Measurements from ENCODE around the gene CENPS. TPM values are rescaled to one million over a fixed set of nuclear protein-coding genes. Genes with fewer than 3 reads are reported as not detected.

CENPS gene
- polyA plus RNA-seq, 1 experiment = 11.4 TPM

DNA sequence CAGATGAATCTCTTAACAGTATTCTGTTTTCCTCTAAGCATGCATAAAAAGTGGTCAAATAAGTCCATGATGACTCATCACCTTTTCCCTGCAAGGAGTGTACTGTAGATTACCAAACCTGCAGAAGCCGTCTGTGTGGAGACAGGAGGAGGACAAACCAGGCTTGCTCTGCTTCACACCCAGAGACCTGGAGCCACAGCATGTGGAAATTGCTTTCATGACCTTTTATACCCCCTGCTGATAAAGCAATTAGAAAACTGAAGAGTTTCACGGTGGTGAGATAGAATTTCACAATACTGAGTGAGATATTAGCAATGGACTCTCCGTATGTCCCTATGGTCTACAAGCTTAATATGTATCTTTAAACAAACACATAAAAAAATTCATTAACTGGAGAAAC lies 29.0 kb downstream of the CENPS start:
- Histone ChIP-seq H3K9me3 (ENCODE audit: control insufficient read depth, insufficient read depth, low read length) (peaks cover 5% of the 10 kb centered on the region), H3K27me3 (ENCODE audit: control insufficient read depth, insufficient read depth, low read length) (no peaks in the 10 kb centered on the region), H3K27ac (ENCODE audit: low read depth, low read length) (no peak overlapping the region), H3K4me3 (ENCODE audit: low read depth, low read length) (no peak overlapping the region)
- ChIA-PET POLR2A (no interaction called here), CTCF (interaction anchor here (2.4 kb wide), 1 partner anchor 36 kb away, joined by 11 read pairs; no protein-coding TSS in a partner anchor)
- peak; percentile 41 for DNase-seq (ENCODE audit: low read depth, low spot score)
- TF ChIP-seq, protein P1, sequence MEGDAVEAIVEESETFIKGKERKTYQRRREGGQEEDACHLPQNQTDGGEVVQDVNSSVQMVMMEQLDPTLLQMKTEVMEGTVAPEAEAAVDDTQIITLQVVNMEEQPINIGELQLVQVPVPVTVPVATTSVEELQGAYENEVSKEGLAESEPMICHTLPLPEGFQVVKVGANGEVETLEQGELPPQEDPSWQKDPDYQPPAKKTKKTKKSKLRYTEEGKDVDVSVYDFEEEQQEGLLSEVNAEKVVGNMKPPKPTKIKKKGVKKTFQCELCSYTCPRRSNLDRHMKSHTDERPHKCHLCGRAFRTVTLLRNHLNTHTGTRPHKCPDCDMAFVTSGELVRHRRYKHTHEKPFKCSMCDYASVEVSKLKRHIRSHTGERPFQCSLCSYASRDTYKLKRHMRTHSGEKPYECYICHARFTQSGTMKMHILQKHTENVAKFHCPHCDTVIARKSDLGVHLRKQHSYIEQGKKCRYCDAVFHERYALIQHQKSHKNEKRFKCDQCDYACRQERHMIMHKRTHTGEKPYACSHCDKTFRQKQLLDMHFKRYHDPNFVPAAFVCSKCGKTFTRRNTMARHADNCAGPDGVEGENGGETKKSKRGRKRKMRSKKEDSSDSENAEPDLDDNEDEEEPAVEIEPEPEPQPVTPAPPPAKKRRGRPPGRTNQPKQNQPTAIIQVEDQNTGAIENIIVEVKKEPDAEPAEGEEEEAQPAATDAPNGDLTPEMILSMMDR (IDR thresholded peaks at IDR 0.05; ENCODE audit: low read depth, low read length) = no peak

DNA sequence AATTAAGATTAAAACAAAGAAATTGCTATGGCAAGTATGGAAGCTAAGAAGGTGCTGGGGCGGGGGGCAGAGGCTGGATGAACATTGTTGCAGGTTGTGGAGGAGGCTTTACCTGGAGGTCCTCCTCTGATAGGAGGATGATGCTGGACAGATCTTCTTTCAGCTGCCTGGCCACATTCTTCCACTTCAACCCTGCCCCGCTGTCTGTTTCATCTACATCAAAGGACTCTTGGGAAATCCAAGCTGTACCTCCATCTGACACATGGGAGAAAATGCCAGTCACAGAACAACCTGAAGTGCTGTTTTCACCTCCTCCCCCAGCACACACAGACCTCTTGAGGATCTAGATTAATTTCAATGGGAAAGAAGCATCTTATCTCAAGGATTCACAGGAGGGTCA lies 36.8 kb downstream of the CENPS start:
- CTCF ChIA-PET = interaction anchor here (0.7 kb wide), 2 partner anchors 139 to 499 kb away, joined by 3 read pairs; no protein-coding TSS in a partner anchor
- no peak for DNase-seq (ENCODE audit: low read depth, low spot score)

DNA sequence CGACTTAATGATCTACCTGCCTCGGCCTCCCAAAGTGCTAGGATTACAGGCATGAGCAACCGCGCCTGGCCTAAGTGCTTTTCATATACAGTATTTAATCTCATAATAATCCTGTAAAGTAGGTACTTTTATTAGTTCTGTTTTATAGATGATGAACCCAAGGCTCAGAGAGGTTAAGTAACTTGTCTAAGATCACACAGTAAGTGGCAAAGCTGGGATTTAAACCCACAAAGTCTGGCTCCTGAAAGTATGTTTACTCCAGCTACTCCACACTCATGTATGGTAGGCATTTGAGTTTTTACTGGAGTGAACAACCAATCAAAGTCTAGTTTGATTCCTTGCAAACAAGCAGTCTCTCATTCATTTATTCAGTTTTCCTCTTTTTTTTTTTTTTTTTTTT lies 39.8 kb downstream of the CENPS start:
- CTCF ChIA-PET = no interaction called here
- H3K27ac ChIP-seq (ENCODE audit: low read depth, low read length) = no peak overlapping the region
- TF ChIP-seq, protein P1 (IDR thresholded peaks at IDR 0.05; ENCODE audit: low read depth, low read length) = no peak
- no peak for DNase-seq (ENCODE audit: low read depth, low spot score)
- H3K4me3 ChIP-seq (ENCODE audit: low read depth, low read length) = no peak overlapping the region
- no peaks in the 10 kb centered on the region; the same call in 1 of the 2 replicates for H3K9me3 ChIP-seq (ENCODE audit: control insufficient read depth, insufficient read depth, low read length)
- POLR2A ChIA-PET = interaction anchor here (0.6 kb wide), 1 partner anchor 84 kb away, joined by 7 read pairs; no protein-coding TSS in a partner anchor
- no peaks in the 10 kb centered on the region for H3K27me3 ChIP-seq (ENCODE audit: control insufficient read depth, insufficient read depth, low read length)

More for the DNA sequence above, 36.8 kb downstream of the CENPS start:
- no peak overlapping the region for H3K4me3 ChIP-seq (ENCODE audit: low read depth, low read length)
- H3K27ac ChIP-seq (ENCODE audit: low read depth, low read length) = no peak overlapping the region
- POLR2A ChIA-PET = no interaction called here
- no peaks in the 10 kb centered on the region; the same call in 1 of the 2 replicates for H3K9me3 ChIP-seq (ENCODE audit: control insufficient read depth, insufficient read depth, low read length)
- H3K27me3 ChIP-seq (ENCODE audit: control insufficient read depth, insufficient read depth, low read length) = no peaks in the 10 kb centered on the region
- TF ChIP-seq, protein P1 (IDR thresholded peaks at IDR 0.05; ENCODE audit: low read depth, low read length) = no peak

DNA sequence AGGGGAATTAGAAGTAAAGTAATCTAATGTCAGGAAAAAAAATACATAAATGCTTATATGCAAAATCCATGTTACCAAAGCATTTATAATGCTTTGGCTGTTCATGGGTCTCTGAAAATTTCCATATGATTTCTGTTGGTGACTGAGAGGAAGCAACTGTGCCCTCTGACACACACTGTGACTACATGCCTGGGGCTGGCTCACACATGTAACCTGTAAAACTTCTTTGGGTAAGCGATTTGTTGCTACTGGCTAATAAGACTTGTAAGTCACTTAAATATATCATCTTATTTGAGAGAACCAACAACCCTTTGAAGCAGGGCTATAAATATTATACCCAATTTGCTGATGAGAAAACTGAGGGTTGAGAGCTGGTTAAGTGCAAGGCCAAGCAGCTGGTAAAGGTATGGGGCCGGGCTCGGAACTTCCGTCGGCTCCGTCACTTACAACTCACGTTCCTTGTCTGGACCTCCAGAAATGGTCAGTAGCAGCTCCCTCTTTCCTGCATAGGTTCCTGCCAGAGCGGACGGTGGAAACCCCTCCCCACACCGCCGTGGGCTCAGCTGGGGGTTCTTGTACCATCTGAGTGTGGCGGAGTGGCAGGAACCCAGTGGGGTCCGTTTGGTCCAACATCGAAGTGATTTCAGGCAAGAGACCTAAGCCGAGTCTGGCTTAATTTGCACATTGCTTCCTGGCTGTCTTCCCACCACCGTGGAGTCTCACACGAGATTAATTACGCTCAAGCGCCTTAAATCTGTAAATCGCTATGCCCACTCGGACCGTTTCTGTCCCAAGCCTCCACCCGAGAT lies 41.4 kb downstream of the CENPS start:
- Histone ChIP-seq H3K27ac (ENCODE audit: low read depth, low read length) (peak overlapping the region; percentile 57), H3K9me3 (ENCODE audit: control insufficient read depth, insufficient read depth, low read length) (no peaks in the 10 kb centered on the region; the same call in 1 of the 2 replicates), H3K4me3 (ENCODE audit: low read depth, low read length) (peak overlapping the region; percentile 82), H3K27me3 (ENCODE audit: control insufficient read depth, insufficient read depth, low read length) (no peaks in the 10 kb centered on the region)
- ChIA-PET POLR2A (interaction anchor here (0.7 kb wide), 1 partner anchor 42 kb away, joined by 6 read pairs; the partner anchor contains the start of gene CENPS), CTCF (no interaction called here)
- TF ChIP-seq, protein P1 (IDR thresholded peaks at IDR 0.05; ENCODE audit: low read depth, low read length) = no peak
- no peak for DNase-seq (ENCODE audit: low read depth, low spot score)

All from AG04450 (cell line).